NOMO-1 treated with dmso at 0.1 percent for 144 hours (cell line): ENCODE data around the gene KCNQ2.

ENCODE experiments used
- DNase-seq: peaks from one replicate; lab custom pipeline; 2025; ENCODE audit not compliant: unreplicated experiment; lab: John Stamatoyannopoulos, UW

Gene KCNQ2

DNA sequence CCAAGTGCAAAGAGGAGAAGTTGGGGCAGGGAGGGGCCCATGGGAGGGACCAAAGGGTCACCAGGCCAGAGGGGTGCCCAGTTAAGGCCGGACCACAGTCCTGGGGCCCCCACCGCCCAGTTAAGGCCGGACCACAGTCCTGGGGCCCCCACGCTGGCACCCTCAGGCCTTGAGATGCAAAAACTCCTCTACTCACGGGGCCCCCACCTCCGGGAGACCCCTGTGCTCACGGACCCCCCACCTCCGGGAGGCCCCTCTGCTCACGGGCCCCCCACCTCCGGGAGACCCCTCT, 16.9 kb downstream of the KCNQ2 start:
- no peak for DNase-seq

- DNase-seq: no peak
Observed at GRCh38 chr20:63454731-63455567, 17.5 kb downstream of the KCNQ2 start.

- DNase-seq: no peak
Observed at GRCh38 chr20:63452821-63453523, 19.5 kb downstream of the KCNQ2 start.

DNA sequence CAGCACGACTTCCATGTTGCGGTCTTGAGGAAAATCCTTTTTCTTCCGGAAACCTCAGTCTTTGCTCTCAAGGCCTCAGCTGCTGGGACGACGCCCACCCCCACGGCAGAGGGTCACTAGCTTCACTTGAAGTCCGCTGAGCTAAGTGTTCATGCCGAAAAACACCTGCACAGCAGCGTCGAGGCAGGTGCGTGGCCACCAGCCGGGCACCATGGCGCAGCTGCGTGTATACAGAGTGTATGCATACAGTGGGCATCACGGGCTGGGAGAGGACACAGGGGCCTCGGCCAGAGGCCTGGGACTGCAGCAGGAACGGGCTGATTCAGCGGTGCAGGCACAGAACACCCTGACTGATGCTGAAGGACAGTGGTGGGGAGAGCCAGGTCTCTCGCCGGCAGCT, 20.1 kb downstream of the KCNQ2 start:
- DNase-seq: no peak

DNA sequence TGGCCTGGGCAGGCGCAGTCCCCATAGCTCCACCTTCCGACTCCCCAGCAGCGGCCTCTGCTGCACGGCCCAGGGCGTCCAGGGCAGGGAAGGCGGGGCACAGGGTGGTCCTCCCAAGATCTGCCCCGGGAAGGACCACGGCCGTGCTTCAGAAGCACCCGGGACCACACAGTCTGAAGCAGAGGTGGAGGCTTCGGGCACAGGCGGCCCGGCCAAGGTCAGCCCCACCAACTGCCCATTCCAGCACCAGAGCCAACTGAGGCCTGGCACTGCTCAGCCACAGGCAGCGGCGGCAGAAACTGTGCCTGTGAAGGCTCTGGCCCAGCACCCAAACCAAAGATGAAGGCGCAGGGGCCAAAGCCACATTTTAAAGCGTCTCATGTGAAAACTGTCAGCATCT, 20.6 kb downstream of the KCNQ2 start:
- DNase-seq: no peak

DNA sequence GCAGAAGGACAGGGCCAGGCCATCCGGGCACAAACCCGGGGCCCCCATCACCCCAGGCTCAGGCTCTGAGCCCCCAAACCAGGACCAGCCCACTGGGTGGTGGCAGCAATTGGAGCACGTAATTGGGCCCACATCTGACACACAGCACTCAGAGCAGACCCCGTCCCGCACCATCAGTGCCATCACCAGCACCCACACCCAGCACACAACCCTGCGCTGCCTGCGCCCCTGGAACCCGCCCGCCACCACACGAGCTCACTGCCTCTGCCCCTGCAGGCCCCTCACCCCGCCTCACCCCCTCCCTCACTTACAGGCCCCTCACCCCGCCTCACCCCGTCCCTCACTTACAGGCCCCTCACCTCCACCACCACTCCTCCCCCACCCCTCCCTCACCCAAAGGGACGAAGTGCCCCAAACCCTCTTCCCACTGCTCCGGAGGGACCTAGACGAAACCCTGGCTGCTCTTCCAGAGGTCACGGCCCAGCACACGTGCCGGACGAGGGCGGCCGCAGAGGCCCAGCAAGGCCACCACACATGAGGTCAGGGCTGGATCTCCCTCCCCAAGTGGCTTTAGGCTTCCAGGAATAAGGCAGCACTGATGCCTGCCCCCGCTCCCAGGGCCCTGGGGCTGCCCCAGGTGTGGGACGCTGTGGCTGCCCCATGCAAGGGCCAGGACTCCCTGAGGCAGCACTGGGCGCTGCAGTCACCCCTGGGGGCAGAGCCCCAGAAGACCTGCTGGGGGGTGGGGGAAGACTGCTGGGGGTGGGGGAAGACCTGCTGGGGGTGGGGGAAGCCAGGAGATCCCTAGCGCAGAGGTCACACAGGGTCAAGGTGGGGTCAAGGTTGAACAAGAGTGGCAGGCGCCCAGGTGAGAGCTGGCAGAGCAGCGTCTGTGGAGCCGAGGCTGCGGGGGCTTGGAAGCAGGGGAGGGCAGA, 22.4 kb downstream of the KCNQ2 start:
- no peak for DNase-seq

DNA sequence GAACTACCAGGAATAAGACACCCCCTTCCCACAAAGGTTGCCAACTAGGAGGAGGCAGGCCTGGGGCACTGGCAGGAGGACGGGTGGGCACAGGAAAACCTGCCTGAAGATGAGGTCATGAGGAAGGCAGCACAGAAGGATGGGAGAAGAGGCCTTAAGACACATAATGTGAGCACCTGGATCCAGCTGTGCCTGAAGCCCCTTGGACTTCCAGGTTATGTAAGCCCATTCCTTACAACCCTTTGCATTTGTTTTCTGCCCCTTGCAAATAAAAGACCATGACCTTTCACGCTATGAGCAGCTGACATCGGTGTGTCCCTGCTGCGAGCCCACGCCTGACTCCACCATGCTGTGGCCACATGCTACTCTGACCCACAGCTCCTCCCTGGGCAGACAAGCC, 23.4 kb downstream of the KCNQ2 start:
- DNase-seq: no peak

DNA sequence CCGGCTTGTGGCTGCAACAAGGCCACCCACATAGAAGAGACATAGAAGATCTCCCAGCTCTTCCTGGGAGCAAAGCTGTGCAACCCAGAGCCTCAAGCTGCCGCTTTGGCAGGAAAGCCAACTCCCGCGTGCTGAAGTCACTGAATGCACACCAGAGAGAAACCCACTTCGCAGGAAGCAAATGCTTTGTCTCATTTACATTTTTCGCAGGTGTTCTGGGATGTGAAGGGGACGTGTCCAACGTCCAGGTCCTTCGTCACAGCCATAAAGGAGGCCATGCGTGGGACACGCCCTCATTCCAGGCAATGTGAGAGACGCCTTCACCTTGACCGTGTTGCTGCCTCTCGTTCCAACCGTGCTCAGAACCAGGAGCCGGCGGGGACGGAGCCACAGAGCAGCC, 24.4 kb downstream of the KCNQ2 start:
- no peak for DNase-seq

GRCh38 chr20:63447320-63447719, 25.1 kb downstream of the KCNQ2 start:
- DNase-seq: no peak

- DNase-seq: no peak
Observed at GRCh38 chr20:63446216-63447024, 26.0 kb downstream of the KCNQ2 start.

DNA sequence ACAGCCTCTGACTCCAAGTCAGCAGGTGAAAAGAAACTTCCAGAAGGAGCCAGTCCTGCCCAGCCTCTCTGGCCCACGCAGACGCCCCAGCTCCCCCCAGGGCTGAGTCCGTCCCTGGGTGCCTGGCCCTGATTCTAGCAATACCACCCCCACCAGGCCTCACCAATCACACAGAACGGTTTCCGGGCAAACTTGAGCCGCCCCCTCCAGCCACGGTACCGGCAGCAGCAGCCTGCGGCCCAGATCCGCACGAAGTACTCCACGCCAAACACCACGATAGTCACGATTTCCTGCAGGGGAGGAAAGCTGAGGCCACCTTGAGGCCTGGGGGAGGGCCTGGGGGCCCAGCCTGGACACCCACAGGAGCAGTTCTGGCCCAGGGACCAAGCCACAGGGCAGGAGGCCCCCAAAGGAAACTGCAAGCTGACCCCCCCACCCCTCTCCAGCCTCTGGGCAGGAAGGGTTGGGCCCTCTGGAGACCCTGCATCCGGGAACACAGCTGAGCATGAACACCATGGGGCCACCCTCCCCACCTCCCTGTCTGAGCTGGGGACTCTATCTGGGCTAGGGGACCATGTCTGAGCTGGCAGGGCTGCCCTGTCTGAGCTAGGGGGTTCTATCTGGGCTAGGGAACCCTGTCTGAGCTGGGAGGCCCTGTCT, 27.2 kb downstream of the KCNQ2 start:
- DNase-seq: no peak

- DNase-seq: no peak
Observed at GRCh38 chr20:63444548-63444947, 27.9 kb downstream of the KCNQ2 start.

DNA sequence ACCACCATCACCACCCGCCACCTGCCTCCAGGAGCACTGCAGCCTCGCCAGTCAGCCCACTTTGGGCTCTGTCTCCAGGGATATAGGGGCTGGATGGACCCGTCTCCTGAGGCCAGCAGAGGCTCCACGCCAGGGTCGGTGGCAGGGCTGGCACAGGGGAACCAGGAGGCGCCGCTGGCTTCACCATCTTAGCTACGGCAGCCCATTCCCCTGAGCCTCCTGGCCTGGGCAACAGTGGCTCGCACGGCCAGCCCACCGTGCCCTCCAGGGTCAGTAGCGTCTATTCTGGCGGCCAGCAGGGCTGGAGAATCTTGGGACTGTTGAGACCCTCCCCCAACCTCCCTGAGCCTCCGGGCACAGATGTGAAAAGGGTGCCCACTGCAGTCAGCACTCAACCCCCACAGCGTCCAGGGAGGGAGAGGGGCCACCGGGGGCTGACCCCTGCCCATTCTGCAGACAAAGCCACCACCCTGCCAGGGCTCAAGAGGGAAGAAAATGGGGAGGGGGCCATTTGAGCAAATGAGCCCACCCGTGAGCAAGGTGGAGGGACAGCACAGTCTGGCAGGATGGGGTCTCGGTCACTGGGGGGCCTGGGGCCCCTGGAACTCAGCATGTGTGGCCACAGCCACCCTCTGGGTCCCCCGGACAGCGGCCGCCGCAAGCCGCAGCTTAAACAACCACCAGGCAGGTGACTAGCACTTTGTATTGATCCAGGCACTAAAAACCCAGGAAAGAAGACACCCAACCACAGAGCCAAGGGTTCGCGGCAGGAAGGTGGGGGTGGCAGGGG, 28.7 kb downstream of the KCNQ2 start:
- no peak for DNase-seq

- no peak for DNase-seq
Observed at GRCh38 chr20:63442100-63442493, 30.4 kb downstream of the KCNQ2 start.

DNA sequence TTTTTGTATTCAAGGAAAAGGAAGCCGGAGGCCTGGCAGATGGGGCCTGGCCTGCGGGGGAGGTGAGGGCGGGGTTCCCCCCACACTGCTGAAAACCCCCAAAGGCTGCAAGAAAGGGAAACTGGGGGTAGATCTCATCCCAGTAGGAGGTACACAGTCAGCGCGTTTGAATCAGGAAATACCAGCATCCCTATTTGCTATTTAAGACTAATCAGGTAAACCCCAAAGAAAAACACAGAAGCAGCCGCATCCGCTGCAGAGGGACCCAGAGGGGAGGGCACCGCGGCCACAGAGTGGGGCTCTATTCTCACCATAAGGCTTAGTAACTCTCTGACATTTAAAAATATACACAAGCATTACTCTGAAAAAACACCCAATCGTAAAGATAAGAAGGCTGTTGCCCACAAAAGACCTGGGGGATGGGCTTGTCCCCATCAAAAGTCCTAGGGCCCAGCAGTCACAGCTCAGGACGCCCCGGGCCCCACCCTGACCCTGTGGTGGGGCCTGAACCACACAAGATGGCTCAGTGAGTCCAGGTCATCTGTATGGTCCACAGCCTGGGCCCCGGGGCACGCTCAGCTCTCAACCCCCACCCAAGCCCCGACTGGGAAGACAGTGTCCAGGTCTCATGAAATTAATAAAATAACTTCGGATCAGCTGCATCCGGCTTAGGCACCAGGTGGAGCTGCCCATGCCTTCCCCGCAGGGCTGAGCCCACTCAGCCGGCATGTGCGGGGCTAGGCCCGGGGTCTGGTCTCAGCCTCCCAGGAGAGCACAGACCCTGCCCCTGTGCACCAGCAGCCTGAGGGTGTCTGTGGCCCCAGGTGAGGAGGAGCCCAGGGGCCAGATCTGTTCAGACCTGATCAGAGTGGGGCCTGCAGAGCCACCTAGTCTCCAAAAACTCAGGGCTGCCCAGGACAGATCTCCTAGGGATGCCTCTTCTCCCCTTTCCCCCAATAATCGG, 31.0 kb downstream of the KCNQ2 start:
- no peak for DNase-seq

DNA sequence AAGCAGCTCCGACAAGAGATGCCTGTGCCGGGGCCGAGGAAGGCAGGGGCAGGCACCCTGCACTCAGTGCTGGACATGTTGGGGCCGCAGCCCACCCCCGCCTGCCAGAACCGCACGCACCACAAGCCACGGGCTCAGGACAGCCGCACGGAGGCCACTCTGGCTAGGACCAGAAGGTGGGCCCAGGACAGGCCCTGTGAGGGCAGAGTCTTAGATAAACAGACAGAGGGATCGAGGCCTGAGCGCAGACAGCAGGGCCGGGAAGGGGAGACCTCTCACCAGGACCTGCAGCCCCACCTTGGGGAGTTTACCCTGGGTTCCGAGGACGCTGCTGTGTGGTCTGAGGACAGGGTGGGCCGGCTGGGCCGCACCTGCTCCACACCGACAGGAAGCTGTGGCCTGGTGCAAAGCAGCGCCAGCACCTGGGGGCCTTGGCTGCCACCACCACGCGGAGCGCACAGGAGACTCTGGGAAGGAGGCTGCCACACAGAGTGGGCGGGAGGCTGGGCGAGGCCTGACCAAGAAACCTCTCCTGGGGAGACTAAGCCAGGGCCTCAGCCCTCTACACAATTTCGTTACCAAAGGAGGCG, 32.0 kb downstream of the KCNQ2 start:
- DNase-seq: no peak

GRCh38 chr20:63439866-63440265, 32.6 kb downstream of the KCNQ2 start:
- DNase-seq: no peak

- DNase-seq: no peak
Observed at GRCh38 chr20:63438121-63438520, 34.3 kb downstream of the KCNQ2 start.
